A549 (cell line): ENCODE data around the gene HOXA11. TPM values are rescaled to one million over a fixed set of nuclear protein-coding genes. Genes with fewer than 3 reads are reported as not detected.

ENCODE experiments used
- ATAC-seq, 2 experiments: fragments of 200-7000 bp in 1 of 2; fragments of >200 bp in 1 of 2; cut with Nextera tagmentation in 1 of 2; cut with Tn5 transposase in 1 of 2; 3 replicates each; pipeline versions ENCODE4 v1.8.0 to v1.9.1; 2018 to 2020; ENCODE audit warnings: mild to moderate bottlenecking in 1 of 2, moderate library complexity in 1 of 2
- CTCF ChIA-PET: fragments of 300-600 bp; sonication (Branson Sonifier 250); formaldehyde crosslinking; extraction: SDS; loops from one replicate; lab custom pipeline; 2021; ENCODE audit warnings: antibody characterized with exemption, inconsistent platforms; lab: Yijun Ruan, JAX
- POLR2A ChIA-PET: fragments of 350-600 bp; formaldehyde crosslinking; extraction: SDS; loops from one replicate; lab custom pipeline; 2021; ENCODE audit warnings: antibody characterized with exemption, inconsistent platforms; lab: Yijun Ruan, JAX
- DNase-seq, 2 experiments: peaks; one replicate each; pipeline versions ENCODE4 v3.0.0 to v3.0.0-alpha.2; 2011 to 2016; ENCODE audit warnings: low read depth in 1 of 2, low spot score in 1 of 2
- FAIRE-seq: peaks from 2 replicates; lab custom pipeline; 2011; peaks lifted over from hg19 to GRCh38; lab: Jason Lieb, UNC
- H3K27ac ChIP-seq, 2 experiments: fragments of >200 bp; sonication (Bioruptor Twin); formaldehyde crosslinking; 3 replicates each; pipeline ENCODE4 v1.5.1; 2016 to 2017
- H3K4me1 ChIP-seq: fragments of >200 bp; sonication (Bioruptor Twin); formaldehyde crosslinking; 3 replicates; pipeline ENCODE4 v1.6.1; 2016
- H3K4me2 ChIP-seq: fragments of >200 bp; sonication (Bioruptor Twin); formaldehyde crosslinking; 3 replicates; pipeline ENCODE4 v1.6.1; 2016
- H3K4me3 ChIP-seq: fragments of >200 bp; sonication (Bioruptor Twin); formaldehyde crosslinking; 3 replicates; pipeline ENCODE4 v1.5.1; 2016
- H3K9me3 ChIP-seq: fragments of >200 bp; sonication (Bioruptor Twin); formaldehyde crosslinking; 3 replicates; pipeline ENCODE4 v1.6.1; 2016
- CBX2 ChIP-seq: fragments of 200-600 bp; sonication (generic); IDR thresholded peaks from 2 replicates; pipeline ENCODE4 v1.6.1; 2016; ENCODE audit warnings: low read depth, mild to moderate bottlenecking, borderline replicate concordance
- CEBPB ChIP-seq, 2 experiments: fragments of >200 bp in 1 of 2; sonication (Bioruptor Twin) in 1 of 2; formaldehyde crosslinking in 1 of 2; IDR thresholded peaks; 2 replicates each; pipeline ENCODE4 v1.6.1; 2012 to 2016
- CHD2 ChIP-seq: fragments of 150-350 bp; IDR thresholded peaks from 2 replicates; pipeline ENCODE4 v1.6.1; 2014; ENCODE audit warnings: low read length; ENCODE audit not compliant: partially characterized antibody
- E2F6 ChIP-seq: IDR thresholded peaks from 2 replicates; pipeline ENCODE4 v1.6.1; 2012; ENCODE audit warnings: low read depth, borderline replicate concordance
- EHMT2 ChIP-seq: fragments of 200-600 bp; sonication (generic); IDR thresholded peaks from 2 replicates; pipeline ENCODE4 v1.6.1; 2016; ENCODE audit warnings: antibody characterized with exemption, low read depth, mild to moderate bottlenecking, moderate library complexity
- EP300 ChIP-seq, 2 experiments: fragments of >200 bp; sonication (Bioruptor Twin); formaldehyde crosslinking; IDR thresholded peaks; 2 replicates in 1 of 2; 3 replicates in 1 of 2; pipeline ENCODE4 v1.6.1; 2016 to 2017
- ESRRA ChIP-seq: fragments of 150-350 bp; IDR thresholded peaks from 2 replicates; pipeline ENCODE4 v1.6.1; 2014; ENCODE audit warnings: mild to moderate bottlenecking, low read length, borderline replicate concordance
- FOSB ChIP-seq: fragments of 250-450 bp; sonication (Bioruptor Pico); IDR thresholded peaks from 2 replicates; pipeline ENCODE4 v1.5.0; 2020; ENCODE audit warnings: mild to moderate bottlenecking, moderate library complexity
- HEYL ChIP-seq: fragments of 250-450 bp; sonication (Bioruptor Pico); IDR thresholded peaks from 2 replicates; pipeline ENCODE4 v1.8.0; 2021; ENCODE audit warnings: mild to moderate bottlenecking, moderate library complexity
- HOXB13 ChIP-seq: fragments of 250-450 bp; sonication (Bioruptor Pico); IDR thresholded peaks from 2 replicates; pipeline ENCODE4 v1.5.0; 2020; ENCODE audit warnings: low read depth, mild to moderate bottlenecking, moderate library complexity
- HOXB5 ChIP-seq: fragments of 250-450 bp; sonication (Bioruptor Pico); IDR thresholded peaks from 2 replicates; pipeline ENCODE4 v1.5.0; 2020; ENCODE audit warnings: mild to moderate bottlenecking, moderate library complexity
- NPAS2 ChIP-seq: fragments of 250-450 bp; sonication (Bioruptor Pico); IDR thresholded peaks from 2 replicates; pipeline ENCODE4 v1.8.0; 2022; ENCODE audit warnings: mild to moderate bottlenecking, moderate library complexity, borderline replicate concordance
- NR3C1 ChIP-seq: fragments of >200 bp; sonication (Bioruptor Twin); formaldehyde crosslinking; IDR thresholded peaks from 3 replicates; pipeline ENCODE4 v1.6.1; 2017
- RCOR1 ChIP-seq: fragments of 150-350 bp; IDR thresholded peaks from 2 replicates; pipeline ENCODE4 v1.6.1; 2014; ENCODE audit warnings: antibody characterized with exemption, low read length, low read depth
- RFX5 ChIP-seq: fragments of 450-650 bp; IDR thresholded peaks from 2 replicates; pipeline ENCODE4 v1.7.1; 2014; ENCODE audit warnings: antibody characterized with exemption, mild to moderate bottlenecking, moderate library complexity
- TFCP2L1 ChIP-seq: fragments of 250-450 bp; sonication (Bioruptor Pico); IDR thresholded peaks from 2 replicates; pipeline ENCODE4 v1.5.0; 2021; ENCODE audit warnings: mild to moderate bottlenecking
- ZC3H11A ChIP-seq: fragments of 450-650 bp; IDR thresholded peaks from 2 replicates; pipeline ENCODE4 v1.6.1; 2014; ENCODE audit warnings: antibody characterized with exemption, mild to moderate bottlenecking
- ZSCAN20 ChIP-seq: fragments of 250-450 bp; sonication (Bioruptor Pico); IDR thresholded peaks from 2 replicates; pipeline ENCODE4 v1.8.0; 2022; ENCODE audit warnings: mild to moderate bottlenecking, moderate library complexity
- WGBS: methylation state at CpG from one replicate; pipeline ENCODE4 v1.1.6; 2017; ENCODE audit errors: missing lambda C conversion rate; 5-methylcytosine and 5-hydroxymethylcytosine counted together
- polyA plus RNA-seq, 4 experiments: library from polyadenylated mRNA; depleted of rRNA in 3 of 4; stranded (reverse); fragments of >200 nt; fragmentation: RNase III in 1 of 4; extraction: RNeasy Plus Mini Kit Qiagen cat#74134 plus additional on column Dnase treatment in 1 of 4; gene quantifications; 2 replicates in 3 of 4; 3 replicates in 1 of 4; pipeline ENCODE4 v1.2.3, GENCODE V29; 2011 to 2017
- TF ChIP-seq, protein P1 (sequence below): fragments of >200 bp; sonication (Bioruptor Twin); formaldehyde crosslinking; IDR thresholded peaks from 3 replicates; pipeline ENCODE4 v1.6.1; 2016
- TF ChIP-seq, protein P2 (sequence below): fragments of 200-600 bp; sonication (generic); IDR thresholded peaks from 2 replicates; pipeline ENCODE4 v1.6.1; 2016; ENCODE audit warnings: antibody characterized with exemption, mild to moderate bottlenecking, moderate library complexity
- TF ChIP-seq, protein P3 (sequence below): fragments of >200 bp; sonication (Bioruptor Twin); formaldehyde crosslinking; IDR thresholded peaks from 2 replicates; pipeline ENCODE4 v1.6.1; 2016

The HOXA11 gene
- polyA plus RNA-seq, 2 of the 4 experiments (the other 2 are of a cell fraction): 0.68 to 0.84 TPM

DNA sequence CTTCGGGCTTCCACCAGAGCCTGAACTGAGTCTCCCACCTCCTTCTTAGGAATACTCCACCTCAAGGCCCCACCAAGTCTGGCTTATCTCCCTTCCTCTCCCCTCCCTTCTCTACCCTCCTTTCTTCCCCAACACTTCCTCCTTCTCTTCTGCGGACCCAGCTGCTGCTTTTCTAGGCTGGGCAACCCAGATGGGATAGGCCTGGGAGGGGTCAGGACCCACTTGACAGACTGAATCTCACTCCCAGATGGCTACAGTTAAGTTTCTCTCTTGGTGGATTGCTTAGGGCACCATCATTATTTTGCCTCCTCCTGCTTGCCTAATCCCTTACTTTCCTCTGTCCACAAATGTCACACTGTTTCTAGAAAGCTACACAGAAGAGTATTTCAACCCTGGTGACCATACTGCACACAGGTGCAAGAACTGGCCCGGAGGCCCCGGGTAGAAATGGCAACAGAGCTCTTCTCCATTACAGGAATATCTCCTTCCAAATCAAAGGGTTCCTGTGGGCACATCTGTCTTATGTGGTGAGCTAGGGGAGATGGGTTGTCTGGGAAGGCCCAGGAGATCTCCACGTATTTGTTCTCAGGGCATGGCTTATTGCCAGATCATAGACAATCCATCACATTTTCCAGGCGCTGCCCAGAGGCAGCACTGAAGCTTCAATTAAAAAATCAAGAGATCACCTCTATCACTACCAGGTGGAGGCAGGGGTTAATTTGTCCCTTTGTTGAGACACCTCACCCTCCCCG is 5.1 kb upstream of the HOXA11 start:
- no peaks in the 10 kb centered on the region for H3K9me3 ChIP-seq
- ChIA-PET POLR2A (no interaction called here), CTCF (interaction anchor here (0.8 to 3.8 kb wide), 9 partner anchors 9 to 906 kb away, joined by 3 to 30 read pairs (median 4); partner anchors contain the start of gene HOXA13)
- FAIRE-seq (no peak), ATAC-seq (no peak), DNase-seq (no peak)
- peaks cover 6% of the 10 kb centered on the region; the same call in 1 of the 3 replicates for H3K4me1 ChIP-seq
- H3K27ac ChIP-seq: no peak overlapping the region
- TF ChIP-seq FOSB (CRISPR knock-in tag): no peak
- TF ChIP-seq, protein P1, sequence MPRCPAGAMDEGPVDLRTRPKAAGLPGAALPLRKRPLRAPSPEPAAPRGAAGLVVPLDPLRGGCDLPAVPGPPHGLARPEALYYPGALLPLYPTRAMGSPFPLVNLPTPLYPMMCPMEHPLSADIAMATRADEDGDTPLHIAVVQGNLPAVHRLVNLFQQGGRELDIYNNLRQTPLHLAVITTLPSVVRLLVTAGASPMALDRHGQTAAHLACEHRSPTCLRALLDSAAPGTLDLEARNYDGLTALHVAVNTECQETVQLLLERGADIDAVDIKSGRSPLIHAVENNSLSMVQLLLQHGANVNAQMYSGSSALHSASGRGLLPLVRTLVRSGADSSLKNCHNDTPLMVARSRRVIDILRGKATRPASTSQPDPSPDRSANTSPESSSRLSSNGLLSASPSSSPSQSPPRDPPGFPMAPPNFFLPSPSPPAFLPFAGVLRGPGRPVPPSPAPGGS: no peak
- TF ChIP-seq ESRRA: no peak
- TF ChIP-seq HEYL (CRISPR knock-in tag): no peak
- TF ChIP-seq RFX5: no peak
- TF ChIP-seq, protein P2, sequence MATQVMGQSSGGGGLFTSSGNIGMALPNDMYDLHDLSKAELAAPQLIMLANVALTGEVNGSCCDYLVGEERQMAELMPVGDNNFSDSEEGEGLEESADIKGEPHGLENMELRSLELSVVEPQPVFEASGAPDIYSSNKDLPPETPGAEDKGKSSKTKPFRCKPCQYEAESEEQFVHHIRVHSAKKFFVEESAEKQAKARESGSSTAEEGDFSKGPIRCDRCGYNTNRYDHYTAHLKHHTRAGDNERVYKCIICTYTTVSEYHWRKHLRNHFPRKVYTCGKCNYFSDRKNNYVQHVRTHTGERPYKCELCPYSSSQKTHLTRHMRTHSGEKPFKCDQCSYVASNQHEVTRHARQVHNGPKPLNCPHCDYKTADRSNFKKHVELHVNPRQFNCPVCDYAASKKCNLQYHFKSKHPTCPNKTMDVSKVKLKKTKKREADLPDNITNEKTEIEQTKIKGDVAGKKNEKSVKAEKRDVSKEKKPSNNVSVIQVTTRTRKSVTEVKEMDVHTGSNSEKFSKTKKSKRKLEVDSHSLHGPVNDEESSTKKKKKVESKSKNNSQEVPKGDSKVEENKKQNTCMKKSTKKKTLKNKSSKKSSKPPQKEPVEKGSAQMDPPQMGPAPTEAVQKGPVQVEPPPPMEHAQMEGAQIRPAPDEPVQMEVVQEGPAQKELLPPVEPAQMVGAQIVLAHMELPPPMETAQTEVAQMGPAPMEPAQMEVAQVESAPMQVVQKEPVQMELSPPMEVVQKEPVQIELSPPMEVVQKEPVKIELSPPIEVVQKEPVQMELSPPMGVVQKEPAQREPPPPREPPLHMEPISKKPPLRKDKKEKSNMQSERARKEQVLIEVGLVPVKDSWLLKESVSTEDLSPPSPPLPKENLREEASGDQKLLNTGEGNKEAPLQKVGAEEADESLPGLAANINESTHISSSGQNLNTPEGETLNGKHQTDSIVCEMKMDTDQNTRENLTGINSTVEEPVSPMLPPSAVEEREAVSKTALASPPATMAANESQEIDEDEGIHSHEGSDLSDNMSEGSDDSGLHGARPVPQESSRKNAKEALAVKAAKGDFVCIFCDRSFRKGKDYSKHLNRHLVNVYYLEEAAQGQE: no peak
- WGBS: 76% methylated on average over 7 of the region's 7 CpGs
- no peak overlapping the region for H3K4me2 ChIP-seq
- H3K4me3 ChIP-seq: no peak overlapping the region

DNA sequence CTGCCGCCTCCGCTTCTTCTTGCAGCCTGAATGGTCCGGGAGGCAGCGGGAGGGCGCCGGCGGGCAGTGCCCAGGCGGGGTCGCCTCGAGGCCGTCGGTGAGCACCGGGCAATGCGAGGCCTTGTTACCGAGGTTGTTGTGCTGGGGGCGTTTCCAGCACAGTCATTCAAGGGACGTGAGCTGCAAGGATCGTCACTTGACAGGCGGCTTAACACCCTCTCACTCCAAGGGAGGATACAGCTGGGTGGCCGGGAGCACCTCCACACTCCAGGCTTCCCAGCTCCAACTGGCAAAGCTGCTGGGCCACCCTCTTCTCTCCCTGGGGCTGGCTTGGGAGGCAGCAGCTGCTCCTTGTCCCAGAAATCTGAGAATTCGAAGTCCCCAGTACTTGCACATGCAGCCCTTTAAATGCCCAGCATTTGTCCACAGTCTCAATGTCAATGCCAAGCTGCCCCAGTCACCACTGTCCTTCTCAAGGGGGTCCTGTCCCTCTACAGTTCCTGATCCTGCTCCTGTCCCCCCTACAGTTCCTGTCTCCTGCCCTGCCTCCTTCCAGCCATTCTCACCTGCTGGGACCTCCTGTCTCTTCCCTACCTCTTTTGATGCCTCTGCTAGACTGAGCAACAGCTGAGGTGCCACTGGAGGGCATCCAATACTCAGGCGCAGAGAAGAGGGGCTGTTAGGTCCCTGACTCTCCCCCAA is 4.4 kb upstream of the HOXA11 start:
- Histone ChIP-seq H3K9me3 (no peaks in the 10 kb centered on the region), H3K4me3 (no peak overlapping the region)
- DNase-seq (no peak), ATAC-seq (no peak)
- TF ChIP-seq EP300 (IDR thresholded peaks at IDR 0.05) (no peak), CBX2 (no peak), CHD2 (no peak), TFCP2L1 (no peak)
- TF ChIP-seq, all 56 proteins: peak for 0
- Histone ChIP-seq H3K4me1 (peaks cover 6% of the 10 kb centered on the region; the same call in 1 of the 3 replicates), H3K27ac (no peak overlapping the region), H3K4me2 (no peak overlapping the region)
- CTCF ChIA-PET: interaction anchor here (0.8 to 3.8 kb wide), 8 partner anchors 10 to 907 kb away, joined by 3 to 30 read pairs (median 4); partner anchors contain the start of gene HOXA13
- no peak for FAIRE-seq
- POLR2A ChIA-PET: no interaction called here
- 80% methylated on average over 21 of the region's 22 CpGs for WGBS

GRCh38 chr7:27188386-27189294 is 3.6 kb upstream of the HOXA11 start:
- no peak for FAIRE-seq
- WGBS: 94% methylated on average over 49 of the region's 49 CpGs

More at GRCh38 chr7:27188386-27189294, 3.6 kb upstream of the HOXA11 start:
- no peaks in the 10 kb centered on the region for H3K9me3 ChIP-seq
- DNase-seq (no peak), ATAC-seq (no peak)
- POLR2A ChIA-PET: no interaction called here
- H3K4me2 ChIP-seq: no peak overlapping the region
- no peak for TF ChIP-seq NR3C1
- no peak for TF ChIP-seq ZC3H11A
- TF ChIP-seq NPAS2 (CRISPR knock-in tag): no peak
- TF ChIP-seq ZSCAN20: no peak
- TF ChIP-seq HOXB13: no peak
- no peak for TF ChIP-seq E2F6
- TF ChIP-seq, protein P3, sequence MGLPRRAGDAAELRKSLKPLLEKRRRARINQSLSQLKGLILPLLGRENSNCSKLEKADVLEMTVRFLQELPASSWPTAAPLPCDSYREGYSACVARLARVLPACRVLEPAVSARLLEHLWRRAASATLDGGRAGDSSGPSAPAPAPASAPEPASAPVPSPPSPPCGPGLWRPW: no peak
- no peak for TF ChIP-seq RCOR1
- TF ChIP-seq CEBPB (IDR thresholded peaks at IDR 0.05): no peak
- no peak for TF ChIP-seq RFX5
- no peak for TF ChIP-seq HOXB5 (CRISPR knock-in tag)
- no peak for TF ChIP-seq EHMT2
- TF ChIP-seq CHD2: no peak
- no peak overlapping the region for H3K27ac ChIP-seq
- CTCF ChIA-PET: interaction anchor here (0.8 to 2.2 kb wide), 10 partner anchors 8 to 908 kb away, joined by 3 to 10 read pairs (median 4); partner anchors contain the start of gene HOXA13
- H3K4me1 ChIP-seq: peaks cover 10% of the 10 kb centered on the region; the same call in 2 of the 3 replicates
- no peak overlapping the region for H3K4me3 ChIP-seq
